ENCODE data around the gene USP2. TPM values are rescaled to one million over a fixed set of nuclear protein-coding genes. Genes with fewer than 3 reads are reported as not detected.
A peak's percentile ranks its signal among the peaks of the same experiment; 100 is the strongest.

The USP2 gene
- total and polyA plus RNA-seq, 2 of the 4 experiments (the other 2 are of a cell fraction), result 0.18 to 0.79 TPM

- Histone ChIP-seq H3K36me3 (ENCODE audit: control insufficient read depth, insufficient read depth, low read length) (no peaks in the 10 kb centered on the region), H2BK20ac (ENCODE audit: low read depth, low read length) (no peak overlapping the region), H3K4me2 (ENCODE audit: low read depth, low read length) (no peak overlapping the region), H4K8ac (ENCODE audit: low read depth in 2 of 2, low read length in 2 of 2) (no peak overlapping the region), H2AK9ac (replicated peaks; ENCODE audit: low read depth, low read length, poor library complexity) (no peak overlapping the region), H2BK120ac (ENCODE audit: low read depth, low read length) (no peak overlapping the region), H4K20me1 (ENCODE audit: insufficient read depth, low read length) (no peaks in the 10 kb centered on the region), H3K27me3 (ENCODE audit: control insufficient read depth, insufficient read depth, low read length) (no peaks in the 10 kb centered on the region; the same call in none of the 2 replicates), H3K9me3 (ENCODE audit: control insufficient read depth, insufficient read depth, low read length) (peaks cover 11% of the 10 kb centered on the region), H2AK5ac (ENCODE audit: low read depth, low read length) (no peak overlapping the region), H4K91ac (ENCODE audit: insufficient read depth, low read depth, low read length) (no peak overlapping the region), H2AFZ (replicated peaks; ENCODE audit: low read length, poor library complexity) (no peak overlapping the region), H3K4ac (ENCODE audit: low read depth, low read length) (no peak overlapping the region), H3K23ac (ENCODE audit: low read depth, low read length) (no peak overlapping the region), H2BK15ac (ENCODE audit: low read depth, low read length) (no peak overlapping the region), H3K79me1 (ENCODE audit: low read depth in 1 of 2, low read length in 2 of 2) (no peaks in the 10 kb centered on the region), H3K4me1 (ENCODE audit: control insufficient read depth, insufficient read depth, low read length) (peaks cover 5% of the 10 kb centered on the region; the same call in 1 of the 2 replicates), H3K9me1 (ENCODE audit: insufficient read depth, low read length) (no peaks in the 10 kb centered on the region), H3K18ac (ENCODE audit: low read depth, low read length) (no peak overlapping the region), H4K5ac (ENCODE audit: low read depth, low read length) (no peak overlapping the region), H3K9ac (ENCODE audit: low read depth, low read length) (no peak overlapping the region), H3K56ac (ENCODE audit: extremely low read depth, insufficient read depth, low read length) (no peak overlapping the region), H2BK5ac (ENCODE audit: low read depth, low read length, poor library complexity, severe bottlenecking) (no peak overlapping the region), H3K4me3 (ENCODE audit: insufficient read depth, low read depth, low read length) (no peak overlapping the region), H3K14ac (replicated peaks; ENCODE audit: low read depth, low read length) (no peak overlapping the region), H3K27ac (ENCODE audit: insufficient read depth, low read length) (no peak overlapping the region)
- in situ Hi-C loops (cut with MboI; ENCODE audit: low sequenced_read_pairs), result loop anchor here (10.0 kb wide), 1 partner anchor 332 kb away; no protein-coding TSS in a partner anchor
- ChIA-PET POLR2A (ENCODE audit: unreplicated experiment) (no interaction called here), CTCF (interaction anchor here (0.6 to 1.1 kb wide), 3 partner anchors 20 to 72 kb away, joined by 3 to 4 read pairs (median 3); no protein-coding TSS in a partner anchor)
- DNase-seq, result peak; percentile 29
- TF ChIP-seq BHLHE40 (IDR thresholded peaks at IDR 0.05; ENCODE audit: low read depth, low read length), result no peak
- dilution Hi-C loops (cut with HindIII; ENCODE audit: low sequenced_read_pairs, unreplicated experiment), result no loop called here
- peak; percentile 56 for ATAC-seq (ENCODE audit: low read depth)
- BruUV-seq (replicated peaks), result no TSS peak
- intact Hi-C loops (cut with micrococcal nuclease), result no loop called here
- 93% methylated on average over 2 of the region's 5 CpGs; no CpG with 5 or more reads in 1 of the 2 experiments for WGBS, 2 experiments (ENCODE audit: extremely low coverage in 2 of 2, insufficient read length in 1 of 2)
Observed at GRCh38 chr11:119403021-119403420, 21.5 kb upstream of the USP2 start.

Data from IMR-90 (cell line).